ENCODE data around the gene IQUB. TPM values are rescaled to one million over a fixed set of nuclear protein-coding genes. Genes with fewer than 3 reads are reported as not detected.

The IQUB gene
- total RNA-seq, 3 donors from 2014 or later: 0.26 to 0.41 TPM; not detected in 1

GRCh38 chr7:123505221-123505620 is 29.2 kb downstream of the IQUB start:
- intact Hi-C loops (cut with DNase I, micrococcal nuclease): no loop called here
- TF ChIP-seq CTCF (IDR thresholded peaks at IDR 0.05): no peak
- no peaks in the 10 kb centered on the region for H3K36me3 ChIP-seq (ENCODE audit: low read depth)
- no peak for ATAC-seq
- DNase-seq: no peak
- no peak overlapping the region for H3K4me3 ChIP-seq
- H3K9me3 ChIP-seq: peaks cover 3% of the 10 kb centered on the region
- no peaks in the 10 kb centered on the region for H3K4me1 ChIP-seq (ENCODE audit: low read depth)

GRCh38 chr7:123502201-123502600 is 32.2 kb downstream of the IQUB start:
- Histone ChIP-seq H3K4me3 (no peak overlapping the region), H3K36me3 (ENCODE audit: low read depth) (no peaks in the 10 kb centered on the region), H3K4me1 (ENCODE audit: low read depth) (no peaks in the 10 kb centered on the region), H3K9me3 (peaks cover 3% of the 10 kb centered on the region)
- intact Hi-C loops (cut with DNase I, micrococcal nuclease): no loop called here
- TF ChIP-seq CTCF (IDR thresholded peaks at IDR 0.05): no peak
- ATAC-seq (no peak), DNase-seq (no peak)

GRCh38 chr7:123500878-123501489 is 33.4 kb downstream of the IQUB start:
- intact Hi-C loops (cut with DNase I, micrococcal nuclease): no loop called here
- Histone ChIP-seq H3K9me3 (peaks cover 3% of the 10 kb centered on the region), H3K36me3 (ENCODE audit: low read depth) (no peaks in the 10 kb centered on the region), H3K4me1 (ENCODE audit: low read depth) (no peaks in the 10 kb centered on the region), H3K4me3 (no peak overlapping the region)
- no peak for ATAC-seq
- DNase-seq: no peak
- no peak for TF ChIP-seq CTCF (IDR thresholded peaks at IDR 0.05)

GRCh38 chr7:123499211-123499970 is 35.0 kb downstream of the IQUB start:
- Histone ChIP-seq H3K9me3 (no peaks in the 10 kb centered on the region), H3K36me3 (ENCODE audit: low read depth) (no peaks in the 10 kb centered on the region), H3K4me1 (ENCODE audit: low read depth) (no peaks in the 10 kb centered on the region), H3K4me3 (no peak overlapping the region)
- no peak for TF ChIP-seq CTCF (IDR thresholded peaks at IDR 0.05)
- ATAC-seq (no peak), DNase-seq (no peak)
- intact Hi-C loops (cut with DNase I, micrococcal nuclease): no loop called here

GRCh38 chr7:123498601-123499000 is 35.8 kb downstream of the IQUB start:
- no peak overlapping the region for H3K4me3 ChIP-seq
- H3K9me3 ChIP-seq: no peaks in the 10 kb centered on the region
- no peaks in the 10 kb centered on the region for H3K36me3 ChIP-seq (ENCODE audit: low read depth)
- TF ChIP-seq CTCF (IDR thresholded peaks at IDR 0.05): no peak
- intact Hi-C loops (cut with DNase I, micrococcal nuclease): no loop called here
- ATAC-seq: no peak
- no peaks in the 10 kb centered on the region for H3K4me1 ChIP-seq (ENCODE audit: low read depth)
- no peak for DNase-seq

Measured in mucosa of descending colon (tissue), 3 donors.